Liver (tissue), 5 donors: Measurements from ENCODE around the gene HSFX1. TPM values are rescaled to one million over a fixed set of nuclear protein-coding genes. Genes with fewer than 3 reads are reported as not detected.

Experiments used
- polyA plus RNA-seq, 2 donors: library from polyadenylated mRNA; stranded (reverse) in 1 of 2; unstranded in 1 of 2; fragments of 200-250 nt in 1 of 2; fragments of >200 nt in 1 of 2; fragmentation: Nextera tagmentation in 1 of 2; extraction: Ambion mirVana in 1 of 2; gene quantifications; one replicate each; pipeline versions ENCODE4 v1.2.1 to v1.2.3, GENCODE V29; 2013 to 2015
- small RNA-seq: library from RNA; depleted of rRNA; stranded (forward); fragments of <200 nt; gene quantifications from one replicate; pipeline ENCODE3, GENCODE V24; 2014
- total RNA-seq, 2 donors: library from RNA; depleted of rRNA; stranded (reverse); fragments of >200 nt; gene quantifications; one replicate each; pipeline ENCODE4 v1.2.3, GENCODE V29; 2014
- donor health status: healthy.
- donor health status: healthy.
- donor health status: healthy.

Gene HSFX1
- total and polyA plus RNA-seq, 4 donors, result 0.17 to 0.92 (median 0.23) TPM

Small RNA genes lying within 50 kb of the gene (small RNA-seq; reads per million reads assigned to genes)
- gene AC244098.1 (not detected), gene AC244098.2 (not detected), gene AC244098.3 (not detected)

Other genes with a start within 250 kb of the HSFX1 start
- gene EOLA1, start 233.1 kb upstream of the HSFX1 start, total RNA-seq, result 10 to 100 TPM in 1 of 2 donors, 1 to 10 TPM in 1; 7.5 to 11.8 TPM
- 10 to 100 TPM; 10.6 to 17.2 TPM for gene EOLA1, start 233.1 kb upstream of the HSFX1 start, polyA plus RNA-seq
- not detected for gene HSFX3, start 224.1 kb upstream of the HSFX1 start, total RNA-seq
- not detected for gene HSFX3, start 224.1 kb upstream of the HSFX1 start, polyA plus RNA-seq
- gene MAGEA9B, start 186.6 kb upstream of the HSFX1 start, total RNA-seq, result not detected
- gene MAGEA9B, start 186.6 kb upstream of the HSFX1 start, polyA plus RNA-seq, result not detected
- gene HSFX2, start 178.8 kb upstream of the HSFX1 start, total RNA-seq, result under 1 TPM in 1 of 2 donors, not detected in 1; 0.09 TPM
- gene HSFX2, start 178.8 kb upstream of the HSFX1 start, polyA plus RNA-seq, result under 1 TPM; 0.15 to 0.20 TPM
- 1 to 10 TPM; 7.3 to 7.5 TPM for gene TMEM185A, start 142.3 kb upstream of the HSFX1 start, total RNA-seq
- 1 to 10 TPM; 7.9 to 9.8 TPM for gene TMEM185A, start 142.3 kb upstream of the HSFX1 start, polyA plus RNA-seq
- gene MAGEA11, start 62.0 kb upstream of the HSFX1 start, total RNA-seq, result not detected
- not detected for gene MAGEA11, start 62.0 kb upstream of the HSFX1 start, polyA plus RNA-seq
- gene MAGEA9, start 7.9 kb downstream of the HSFX1 start, total RNA-seq, result not detected
- not detected for gene MAGEA9, start 7.9 kb downstream of the HSFX1 start, polyA plus RNA-seq
- not detected for gene MAGEA8, start 107.1 kb downstream of the HSFX1 start, total RNA-seq
- gene MAGEA8, start 107.1 kb downstream of the HSFX1 start, polyA plus RNA-seq, result not detected
- not detected for gene HSFX4, start 155.5 kb downstream of the HSFX1 start, total RNA-seq
- not detected for gene HSFX4, start 155.5 kb downstream of the HSFX1 start, polyA plus RNA-seq
- 10 to 100 TPM; 10.5 to 16.3 TPM for gene EOLA2, start 164.4 kb downstream of the HSFX1 start, total RNA-seq
- gene EOLA2, start 164.4 kb downstream of the HSFX1 start, polyA plus RNA-seq, result 10 to 100 TPM; 14.9 to 22.7 TPM